ENCODE measurements around the gene AXIN1.

DNA sequence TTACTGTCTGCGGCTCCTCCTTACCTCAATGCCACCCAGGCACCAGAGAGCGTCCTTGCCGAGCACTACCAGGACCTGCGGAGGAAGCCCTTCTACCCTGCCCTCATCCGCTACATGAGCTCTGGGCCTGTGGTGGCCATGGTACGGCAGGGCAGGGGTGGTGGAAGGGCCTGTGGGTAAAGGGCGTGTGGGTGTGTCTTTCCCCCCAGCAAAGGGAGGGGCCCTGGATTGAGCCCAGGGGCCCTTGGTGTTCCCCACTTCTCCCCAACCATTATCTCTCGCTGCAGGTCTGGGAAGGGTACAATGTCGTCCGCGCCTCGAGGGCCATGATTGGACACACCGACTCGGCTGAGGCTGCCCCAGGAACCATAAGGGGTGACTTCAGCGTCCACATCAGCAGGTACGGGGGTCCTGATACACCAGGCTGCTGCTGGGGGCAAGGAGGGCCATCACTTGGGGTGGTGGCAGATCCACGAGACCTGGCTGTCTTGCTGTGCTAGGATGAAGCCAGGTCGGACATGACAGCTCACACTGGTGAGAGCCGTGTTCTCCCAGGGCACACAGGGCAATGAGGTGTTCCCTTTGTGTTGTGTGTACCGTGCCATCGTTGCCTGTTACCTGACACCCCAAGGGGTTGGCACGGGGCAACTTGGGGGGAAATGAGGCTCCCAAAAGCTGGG lies 47.0 kb upstream of the AXIN1 start:
- TF ChIP-seq RAD21 (IDR thresholded peaks at IDR 0.05; ENCODE audit: low read depth) (no peak), NFIC (IDR thresholded peaks at IDR 0.05) (no peak)

Measured in Ishikawa (cell line).